WERI-Rb-1 (cell line): ENCODE measurements around the gene ISYNA1.
A peak's percentile ranks its signal among the peaks of the same experiment; 100 is the strongest.

Source experiments
- DNase-seq: peaks from one replicate; pipeline ENCODE4 v3.0.0-alpha.2; 2020
- H3K27ac ChIP-seq: fragments of 250-450 bp; sonication (Bioruptor Pico); 2 replicates; pipeline ENCODE4 v1.5.1; 2020; ENCODE audit warnings: mild to moderate bottlenecking, moderate library complexity
- H3K27me3 ChIP-seq: fragments of 250-450 bp; sonication (Bioruptor Pico); 2 replicates; pipeline ENCODE4 v1.5.1; 2021; ENCODE audit warnings: mild to moderate bottlenecking, low read depth, moderate library complexity; ENCODE audit not compliant: insufficient read depth, severe bottlenecking
- H3K36me3 ChIP-seq: fragments of 250-450 bp; sonication (Bioruptor Pico); 2 replicates; pipeline ENCODE4 v1.5.1; 2020; ENCODE audit warnings: mild to moderate bottlenecking, moderate library complexity
- H3K4me3 ChIP-seq: 2 replicates; pipeline ENCODE4 v1.5.1; 2011; ENCODE audit warnings: low read depth, mild to moderate bottlenecking, control low read depth, low read length
- H3K9me3 ChIP-seq: fragments of 250-450 bp; sonication (Bioruptor Pico); 2 replicates; pipeline ENCODE4 v1.5.1; 2021; ENCODE audit warnings: mild to moderate bottlenecking, moderate library complexity; ENCODE audit not compliant: severe bottlenecking
- TF ChIP-seq, protein P1 (sequence below): IDR thresholded peaks from 2 replicates; pipeline ENCODE4 v1.5.1; 2011; ENCODE audit warnings: low read depth, mild to moderate bottlenecking, control low read depth, inconsistent platforms, low read length

The ISYNA1 gene

DNA sequence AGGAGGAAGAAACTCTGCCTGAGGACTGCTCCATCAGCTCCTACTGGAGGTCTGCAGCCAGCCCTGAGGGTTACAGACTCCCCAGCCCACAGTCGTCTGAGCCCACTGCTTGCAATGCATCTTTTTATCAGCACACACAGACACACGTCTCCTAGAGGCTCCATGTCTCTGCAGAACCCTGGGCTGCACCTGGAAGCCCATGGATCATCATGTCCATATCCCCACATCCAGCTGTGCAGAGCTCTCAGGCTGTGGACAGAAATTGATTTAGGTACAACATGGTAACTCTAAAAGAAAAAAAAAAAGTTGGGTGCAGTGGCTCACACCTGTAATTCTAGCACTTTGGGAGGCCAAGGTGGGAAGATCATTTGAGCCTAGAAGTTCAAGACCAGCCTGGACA lies 32.9 kb upstream of the ISYNA1 start:
- Histone ChIP-seq H3K36me3 (0 out of 2 replicates have a peak, but pooled peaks cover 8% of the 10 kb centered on the region), H3K27ac (no peak overlapping the region), H3K4me3 (no peak overlapping the region), H3K27me3 (no peaks in the 10 kb centered on the region), H3K9me3 (no peaks in the 10 kb centered on the region)
- TF ChIP-seq, protein P1, sequence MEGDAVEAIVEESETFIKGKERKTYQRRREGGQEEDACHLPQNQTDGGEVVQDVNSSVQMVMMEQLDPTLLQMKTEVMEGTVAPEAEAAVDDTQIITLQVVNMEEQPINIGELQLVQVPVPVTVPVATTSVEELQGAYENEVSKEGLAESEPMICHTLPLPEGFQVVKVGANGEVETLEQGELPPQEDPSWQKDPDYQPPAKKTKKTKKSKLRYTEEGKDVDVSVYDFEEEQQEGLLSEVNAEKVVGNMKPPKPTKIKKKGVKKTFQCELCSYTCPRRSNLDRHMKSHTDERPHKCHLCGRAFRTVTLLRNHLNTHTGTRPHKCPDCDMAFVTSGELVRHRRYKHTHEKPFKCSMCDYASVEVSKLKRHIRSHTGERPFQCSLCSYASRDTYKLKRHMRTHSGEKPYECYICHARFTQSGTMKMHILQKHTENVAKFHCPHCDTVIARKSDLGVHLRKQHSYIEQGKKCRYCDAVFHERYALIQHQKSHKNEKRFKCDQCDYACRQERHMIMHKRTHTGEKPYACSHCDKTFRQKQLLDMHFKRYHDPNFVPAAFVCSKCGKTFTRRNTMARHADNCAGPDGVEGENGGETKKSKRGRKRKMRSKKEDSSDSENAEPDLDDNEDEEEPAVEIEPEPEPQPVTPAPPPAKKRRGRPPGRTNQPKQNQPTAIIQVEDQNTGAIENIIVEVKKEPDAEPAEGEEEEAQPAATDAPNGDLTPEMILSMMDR, result no peak
- no peak for DNase-seq

DNA sequence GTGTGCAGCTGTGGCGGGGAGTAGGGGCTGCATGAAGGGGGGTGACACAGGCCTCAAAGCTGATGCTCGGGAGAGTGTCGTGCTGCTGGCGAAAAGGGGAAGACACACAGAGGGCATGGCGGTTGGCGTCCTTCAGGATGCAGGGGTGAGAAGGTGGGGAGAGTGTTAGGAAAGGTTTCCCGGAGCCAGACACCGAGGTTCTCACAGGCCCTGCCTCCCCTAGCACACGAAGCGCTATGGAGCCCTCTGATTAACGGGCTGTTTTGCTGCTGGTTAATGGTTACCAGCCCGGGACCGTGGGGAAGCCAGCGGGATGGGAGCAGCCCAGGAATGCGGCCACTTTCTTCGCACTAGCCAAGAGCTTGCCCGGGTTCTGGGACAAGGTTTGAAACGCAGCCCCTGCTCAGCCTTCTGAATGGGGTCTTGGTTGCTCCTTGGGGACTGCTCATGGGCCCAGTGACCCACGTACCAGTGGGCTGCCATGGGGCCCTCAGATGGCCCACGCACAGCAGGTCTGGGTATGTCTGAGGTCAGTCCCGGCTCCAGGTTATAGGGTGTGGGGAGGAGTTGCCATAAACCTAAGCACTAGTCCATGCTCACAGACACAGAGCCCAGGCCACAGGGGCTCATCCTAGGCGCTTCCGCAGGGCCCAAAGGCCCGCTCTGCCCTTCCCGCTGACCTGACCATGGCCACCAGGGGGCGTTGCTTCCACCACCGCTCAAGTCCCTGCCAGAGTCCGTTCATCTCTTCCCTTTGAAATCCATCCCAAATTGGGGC lies 31.3 kb upstream of the ISYNA1 start:
- Histone ChIP-seq H3K27ac (0 out of 2 replicates have a peak overlapping the region, but pooled peaks have one; percentile 10), H3K36me3 (peaks cover 12% of the 10 kb centered on the region; the same call in 1 of the 2 replicates), H3K9me3 (no peaks in the 10 kb centered on the region), H3K4me3 (no peak overlapping the region), H3K27me3 (no peaks in the 10 kb centered on the region)
- TF ChIP-seq, protein P1, result peak; percentile 94
- peak; percentile 69 for DNase-seq

DNA sequence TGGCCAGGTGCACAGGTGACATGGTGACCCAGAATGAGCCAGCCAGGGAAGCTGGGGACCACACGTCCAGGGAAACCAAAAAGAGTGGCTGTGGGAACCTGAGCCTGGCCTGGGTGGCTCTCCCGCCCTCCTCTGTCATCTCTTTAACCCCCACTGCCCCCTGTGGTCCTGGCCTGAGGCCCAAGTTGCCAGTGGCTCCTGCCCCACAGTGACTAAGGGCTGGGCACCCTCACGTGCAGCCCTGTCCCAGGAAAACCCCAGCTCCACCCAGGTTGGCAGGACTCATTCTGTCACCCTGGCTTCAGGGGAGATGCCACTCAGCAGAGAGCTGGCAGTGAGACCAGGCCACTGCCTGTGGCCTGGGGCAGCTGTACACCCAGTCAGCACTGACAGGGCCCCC lies 30.6 kb upstream of the ISYNA1 start:
- H3K27me3 ChIP-seq, result no peaks in the 10 kb centered on the region
- DNase-seq, result no peak

DNA sequence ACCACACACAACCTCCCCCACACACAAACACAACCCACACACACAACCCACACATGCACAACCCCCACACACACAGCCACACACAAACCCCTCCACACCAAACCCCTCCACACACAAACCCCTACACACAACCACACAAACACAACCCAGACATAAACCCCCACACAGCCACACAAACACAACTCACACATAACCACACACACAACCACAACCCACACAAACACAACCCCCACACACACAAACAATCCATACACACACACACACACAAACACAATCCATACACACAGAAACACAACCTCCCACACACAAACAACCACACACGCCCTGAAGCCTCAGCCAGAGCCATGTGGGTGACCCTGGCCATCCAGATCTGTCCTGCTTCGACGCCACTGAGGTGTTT lies 30.0 kb upstream of the ISYNA1 start:
- Histone ChIP-seq H3K4me3 (no peak overlapping the region), H3K27me3 (no peaks in the 10 kb centered on the region), H3K27ac (no peak overlapping the region), H3K9me3 (no peaks in the 10 kb centered on the region), H3K36me3 (peaks cover 12% of the 10 kb centered on the region; the same call in 1 of the 2 replicates)
- TF ChIP-seq, protein P1, result no peak
- DNase-seq, result no peak

More for the DNA sequence above, 30.6 kb upstream of the ISYNA1 start:
- Histone ChIP-seq H3K36me3 (peaks cover 12% of the 10 kb centered on the region; the same call in 1 of the 2 replicates), H3K4me3 (no peak overlapping the region), H3K9me3 (no peaks in the 10 kb centered on the region), H3K27ac (no peak overlapping the region)
- TF ChIP-seq, protein P1, result no peak

DNA sequence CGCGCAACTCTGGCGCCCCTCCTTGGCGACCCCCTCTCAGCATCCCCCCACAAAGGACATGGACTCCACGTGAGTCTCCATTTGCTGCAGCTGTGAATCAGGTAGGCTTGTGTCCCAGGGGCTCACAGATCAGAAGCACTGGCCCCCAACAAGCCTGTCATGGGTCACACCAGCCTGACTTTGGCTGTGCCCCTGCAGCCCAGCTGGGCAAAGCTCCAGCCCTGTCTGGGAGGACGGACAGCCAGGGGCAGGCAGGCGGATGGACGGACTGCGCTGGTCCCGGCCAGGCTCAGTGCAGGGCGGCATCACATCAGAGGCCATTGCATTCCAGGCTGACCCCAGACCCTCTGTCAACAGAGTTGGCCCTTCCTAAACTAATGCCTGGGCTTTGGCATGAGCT lies 28.4 kb upstream of the ISYNA1 start:
- Histone ChIP-seq H3K36me3 (peaks cover 15% of the 10 kb centered on the region), H3K27ac (no peak overlapping the region), H3K4me3 (no peak overlapping the region), H3K9me3 (no peaks in the 10 kb centered on the region), H3K27me3 (no peaks in the 10 kb centered on the region)
- TF ChIP-seq, protein P1, result no peak
- DNase-seq, result no peak
